Neural progenitor cell (in vitro differentiated cells): ENCODE measurements around the gene CCM2.

Experiments used
- EZH2 ChIP-seq: fragments of 200-600 bp; sonication (generic); IDR thresholded peaks from 2 replicates; pipeline ENCODE4 v1.6.1; 2017; ENCODE audit warnings: antibody characterized with exemption, mild to moderate bottlenecking, moderate library complexity
- EZH2phosphoT487 ChIP-seq: fragments of 200-600 bp; sonication (generic); IDR thresholded peaks from 2 replicates; pipeline ENCODE4 v1.6.1; 2017; ENCODE audit warnings: antibody characterized with exemption
- TF ChIP-seq, protein P1 (sequence below): fragments of 200-600 bp; sonication (generic); IDR thresholded peaks from 2 replicates; pipeline ENCODE4 v1.5.1; 2017; ENCODE audit warnings: antibody characterized with exemption, mild to moderate bottlenecking

DNA sequence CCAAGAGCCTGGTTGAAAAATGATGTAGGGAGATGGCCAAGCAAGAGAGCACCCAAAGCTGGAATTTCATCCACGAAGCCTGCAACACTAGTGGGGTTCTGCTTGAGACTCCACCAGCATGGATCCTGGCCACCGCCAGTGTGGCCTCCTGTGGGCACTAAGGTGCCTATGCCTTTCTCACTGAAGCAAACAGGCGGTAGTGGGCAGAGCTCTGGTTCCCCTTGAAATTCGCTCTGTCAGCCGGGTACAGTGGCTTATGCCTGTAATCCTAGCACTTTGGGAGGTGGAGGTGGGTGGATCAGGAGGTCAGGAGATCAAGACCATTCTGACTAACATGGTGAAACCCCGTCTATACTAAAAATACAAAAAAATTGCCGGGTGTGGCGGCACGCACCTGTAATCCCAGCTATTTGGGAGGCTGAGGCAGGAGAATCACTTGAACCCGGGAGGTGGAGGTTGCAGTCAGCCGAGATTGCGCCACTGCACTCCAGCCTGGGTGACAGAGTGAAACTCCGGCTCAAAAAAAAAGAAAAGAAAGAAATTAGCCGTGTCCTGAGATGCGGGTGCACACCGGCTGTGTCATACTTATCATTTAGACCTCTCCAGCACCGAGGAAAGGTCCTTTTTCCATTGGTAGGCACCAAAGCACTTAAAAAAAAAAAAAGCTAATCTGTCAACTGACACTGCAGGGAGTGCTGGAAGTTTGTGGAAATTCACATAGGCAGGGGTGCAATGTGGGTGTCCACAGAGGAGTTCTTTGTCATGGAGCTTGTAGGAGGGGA is 28.3 kb downstream of the CCM2 start:
- TF ChIP-seq, protein P1, sequence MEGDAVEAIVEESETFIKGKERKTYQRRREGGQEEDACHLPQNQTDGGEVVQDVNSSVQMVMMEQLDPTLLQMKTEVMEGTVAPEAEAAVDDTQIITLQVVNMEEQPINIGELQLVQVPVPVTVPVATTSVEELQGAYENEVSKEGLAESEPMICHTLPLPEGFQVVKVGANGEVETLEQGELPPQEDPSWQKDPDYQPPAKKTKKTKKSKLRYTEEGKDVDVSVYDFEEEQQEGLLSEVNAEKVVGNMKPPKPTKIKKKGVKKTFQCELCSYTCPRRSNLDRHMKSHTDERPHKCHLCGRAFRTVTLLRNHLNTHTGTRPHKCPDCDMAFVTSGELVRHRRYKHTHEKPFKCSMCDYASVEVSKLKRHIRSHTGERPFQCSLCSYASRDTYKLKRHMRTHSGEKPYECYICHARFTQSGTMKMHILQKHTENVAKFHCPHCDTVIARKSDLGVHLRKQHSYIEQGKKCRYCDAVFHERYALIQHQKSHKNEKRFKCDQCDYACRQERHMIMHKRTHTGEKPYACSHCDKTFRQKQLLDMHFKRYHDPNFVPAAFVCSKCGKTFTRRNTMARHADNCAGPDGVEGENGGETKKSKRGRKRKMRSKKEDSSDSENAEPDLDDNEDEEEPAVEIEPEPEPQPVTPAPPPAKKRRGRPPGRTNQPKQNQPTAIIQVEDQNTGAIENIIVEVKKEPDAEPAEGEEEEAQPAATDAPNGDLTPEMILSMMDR: no peak
- TF ChIP-seq EZH2phosphoT487 (no peak), EZH2 (no peak)
